Measurements from ENCODE around the gene SYK.

DNA sequence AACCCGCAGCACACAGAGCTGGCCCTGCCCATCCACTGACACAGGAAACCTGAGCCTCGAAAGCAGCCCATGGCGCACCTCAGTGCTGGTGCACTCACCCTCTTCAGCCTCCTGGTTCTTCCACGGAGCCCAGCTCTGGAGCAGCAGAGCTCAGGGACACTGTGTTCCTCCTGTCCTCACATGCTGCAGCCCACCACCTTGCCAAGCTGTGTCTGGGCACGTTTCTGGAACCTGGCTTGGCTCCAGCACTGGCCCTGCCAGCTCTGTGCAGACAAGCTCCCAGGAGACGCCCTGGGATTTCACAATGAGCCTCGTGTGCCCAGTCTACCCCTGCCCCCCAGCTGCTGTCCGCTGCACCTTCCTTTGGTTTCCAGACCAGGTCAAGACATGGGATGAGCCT lies 119.5 kb downstream of the SYK start:
- peak; percentile 27 for TF ChIP-seq POLR2A (IDR thresholded peaks at IDR 0.05)
- TF ChIP-seq, protein P1, sequence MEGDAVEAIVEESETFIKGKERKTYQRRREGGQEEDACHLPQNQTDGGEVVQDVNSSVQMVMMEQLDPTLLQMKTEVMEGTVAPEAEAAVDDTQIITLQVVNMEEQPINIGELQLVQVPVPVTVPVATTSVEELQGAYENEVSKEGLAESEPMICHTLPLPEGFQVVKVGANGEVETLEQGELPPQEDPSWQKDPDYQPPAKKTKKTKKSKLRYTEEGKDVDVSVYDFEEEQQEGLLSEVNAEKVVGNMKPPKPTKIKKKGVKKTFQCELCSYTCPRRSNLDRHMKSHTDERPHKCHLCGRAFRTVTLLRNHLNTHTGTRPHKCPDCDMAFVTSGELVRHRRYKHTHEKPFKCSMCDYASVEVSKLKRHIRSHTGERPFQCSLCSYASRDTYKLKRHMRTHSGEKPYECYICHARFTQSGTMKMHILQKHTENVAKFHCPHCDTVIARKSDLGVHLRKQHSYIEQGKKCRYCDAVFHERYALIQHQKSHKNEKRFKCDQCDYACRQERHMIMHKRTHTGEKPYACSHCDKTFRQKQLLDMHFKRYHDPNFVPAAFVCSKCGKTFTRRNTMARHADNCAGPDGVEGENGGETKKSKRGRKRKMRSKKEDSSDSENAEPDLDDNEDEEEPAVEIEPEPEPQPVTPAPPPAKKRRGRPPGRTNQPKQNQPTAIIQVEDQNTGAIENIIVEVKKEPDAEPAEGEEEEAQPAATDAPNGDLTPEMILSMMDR (IDR thresholded peaks at IDR 0.05) = peak in 1 of 4 experiments; percentile 22
- TF ChIP-seq POLR2AphosphoS5 (IDR thresholded peaks at IDR 0.05) = peak; percentile 95
